ENCODE data around the gene ZBED5.
A peak's percentile ranks its signal among the peaks of the same experiment; 100 is the strongest.

ZBED5 gene

DNA sequence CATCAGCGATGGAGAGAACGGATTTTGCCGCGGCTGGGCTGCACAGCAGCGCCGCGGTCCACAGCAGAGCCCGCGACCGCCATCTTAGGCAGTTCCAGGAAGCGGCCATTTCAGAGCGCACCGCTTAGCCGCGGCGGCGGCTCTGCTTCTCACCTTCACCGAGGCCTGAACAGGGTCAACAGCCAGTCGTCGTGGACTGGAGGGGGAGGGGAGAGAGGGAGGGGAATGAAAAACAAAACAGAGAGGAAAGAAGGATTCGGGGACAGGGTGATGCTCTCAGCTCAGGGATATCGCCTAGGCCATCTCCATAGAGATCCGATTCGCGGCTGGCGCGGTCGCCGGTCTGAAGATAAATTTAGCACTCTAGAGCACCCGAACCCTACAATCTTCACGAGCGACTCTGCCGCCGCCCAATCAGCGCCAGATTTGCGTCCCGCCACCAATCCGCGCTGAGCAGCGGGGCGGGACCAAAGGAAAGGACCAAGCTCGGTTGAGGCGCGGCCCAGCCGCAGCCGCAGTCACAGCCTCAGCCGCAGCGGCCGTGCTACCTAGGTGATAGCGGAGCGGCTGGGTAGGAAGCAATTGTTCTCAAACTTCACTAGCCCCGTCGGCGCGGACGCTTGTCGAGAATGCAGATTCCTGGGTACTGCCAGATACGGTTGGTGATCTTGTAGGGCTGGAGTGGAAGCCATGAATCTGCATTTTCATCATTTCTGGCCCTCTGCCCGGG, at the start of gene ZBED5:
Gene ZBED5, minus strand, starts transcription at position 345 of the 730 bp plus-strand sequence. CDS start 3,108 bp downstream, outside the sequence.
- DNase-seq (ENCODE audit: low read depth, low spot score): peak; percentile 76
- Histone ChIP-seq H3K9ac (ENCODE audit: insufficient read length) (peak within 1 kb of the TSS; percentile 91), H3K36me3 (ENCODE audit: insufficient read depth, low read length) (peaks cover 34% of the 10 kb centered on the region), H3K27ac (peak within 1 kb of the TSS; percentile 87), H3K9me3 (ENCODE audit: low read depth, low read length) (no peaks in the 10 kb centered on the region), H3K4me3 (peak within 1 kb of the TSS; percentile 100)
- TF ChIP-seq EZH2 (IDR thresholded peaks at IDR 0.05) (no peak), POLR2AphosphoS5 (IDR thresholded peaks at IDR 0.05; ENCODE audit: borderline replicate concordance, low read depth, low read length) (peak; percentile 94), FOXP2 (optimal IDR thresholded peaks at IDR 0.05; ENCODE audit: control extremely low read depth, extremely low read length, insufficient read depth) (no peak)

- no peak for DNase-seq (ENCODE audit: low read depth, low spot score)
- Histone ChIP-seq H3K27ac (no peak overlapping the region), H3K9ac (ENCODE audit: insufficient read length) (no peak overlapping the region), H3K4me3 (no peak overlapping the region), H3K9me3 (ENCODE audit: low read depth, low read length) (no peaks in the 10 kb centered on the region), H3K36me3 (ENCODE audit: insufficient read depth, low read length) (no peaks in the 10 kb centered on the region)
- TF ChIP-seq POLR2AphosphoS5 (IDR thresholded peaks at IDR 0.05; ENCODE audit: borderline replicate concordance, low read depth, low read length) (no peak), FOXP2 (optimal IDR thresholded peaks at IDR 0.05; ENCODE audit: control extremely low read depth, extremely low read length, insufficient read depth) (no peak), EZH2 (IDR thresholded peaks at IDR 0.05) (no peak)
Observed at GRCh38 chr11:10906521-10906920, 48.7 kb upstream of the ZBED5 start.

DNA sequence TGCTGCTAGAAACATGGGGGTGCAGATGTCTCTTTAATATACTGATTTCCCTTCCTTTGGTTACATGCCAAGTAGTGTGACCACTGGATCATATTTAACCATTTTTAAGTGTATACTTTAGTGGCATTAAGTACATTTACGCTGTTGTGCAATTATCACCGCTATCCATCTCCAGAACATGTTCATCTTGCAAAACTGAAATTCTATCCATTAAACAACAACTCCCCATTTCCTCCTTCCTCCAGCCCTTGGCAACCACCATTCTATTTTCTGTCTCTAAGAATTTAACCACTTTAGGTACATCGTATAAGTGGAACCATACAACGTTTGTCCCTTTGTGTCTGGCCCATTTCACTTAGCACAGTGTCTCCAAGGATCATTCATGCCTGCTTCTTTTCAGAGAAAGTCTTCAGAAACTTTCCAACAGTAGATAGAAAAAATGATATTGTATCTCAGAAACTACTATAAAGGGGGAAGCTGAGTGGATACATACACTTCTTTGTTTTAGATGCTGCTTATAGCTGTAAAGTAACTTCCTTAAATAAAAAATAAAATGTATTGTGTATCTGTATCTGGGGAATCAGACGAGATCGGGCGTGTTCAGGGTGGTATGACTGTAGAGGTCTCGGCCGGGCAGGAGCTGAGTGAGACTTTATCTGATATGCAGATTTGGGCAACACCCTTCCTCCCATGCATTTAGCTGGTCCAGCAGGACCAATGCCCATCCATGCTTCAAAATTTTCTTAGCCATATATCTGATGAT, 44.6 kb upstream of the ZBED5 start:
- DNase-seq (ENCODE audit: low read depth, low spot score): no peak
- no peak overlapping the region for H3K9ac ChIP-seq (ENCODE audit: insufficient read length)
- no peaks in the 10 kb centered on the region for H3K36me3 ChIP-seq (ENCODE audit: insufficient read depth, low read length)
- TF ChIP-seq EZH2 (IDR thresholded peaks at IDR 0.05) (no peak), POLR2AphosphoS5 (IDR thresholded peaks at IDR 0.05; ENCODE audit: borderline replicate concordance, low read depth, low read length) (no peak), FOXP2 (optimal IDR thresholded peaks at IDR 0.05; ENCODE audit: control extremely low read depth, extremely low read length, insufficient read depth) (no peak)
- no peak overlapping the region for H3K4me3 ChIP-seq
- H3K27ac ChIP-seq: no peak overlapping the region
- no peaks in the 10 kb centered on the region for H3K9me3 ChIP-seq (ENCODE audit: low read depth, low read length)

GRCh38 chr11:10900681-10901415, 43.0 kb upstream of the ZBED5 start:
- Histone ChIP-seq H3K4me3 (peak overlapping the region; percentile 58; the same call in 1 of the 2 replicates), H3K9me3 (ENCODE audit: low read depth, low read length) (no peaks in the 10 kb centered on the region), H3K27ac (peak overlapping the region; percentile 98), H3K36me3 (ENCODE audit: insufficient read depth, low read length) (no peaks in the 10 kb centered on the region), H3K9ac (ENCODE audit: insufficient read length) (peak overlapping the region; percentile 67)
- TF ChIP-seq FOXP2 (optimal IDR thresholded peaks at IDR 0.05; ENCODE audit: control extremely low read depth, extremely low read length, insufficient read depth) (no peak), EZH2 (IDR thresholded peaks at IDR 0.05) (no peak), POLR2AphosphoS5 (IDR thresholded peaks at IDR 0.05; ENCODE audit: borderline replicate concordance, low read depth, low read length) (no peak)
- no peak for DNase-seq (ENCODE audit: low read depth, low spot score)

- DNase-seq (ENCODE audit: low read depth, low spot score): no peak
- Histone ChIP-seq H3K27ac (peak overlapping the region; percentile 98), H3K36me3 (ENCODE audit: insufficient read depth, low read length) (no peaks in the 10 kb centered on the region), H3K9me3 (ENCODE audit: low read depth, low read length) (no peaks in the 10 kb centered on the region), H3K4me3 (peak overlapping the region; percentile 58), H3K9ac (ENCODE audit: insufficient read length) (peak overlapping the region; percentile 67)
- TF ChIP-seq EZH2 (IDR thresholded peaks at IDR 0.05): no peak
- 0 out of 2 replicates have a peak, but pooled peaks have one; percentile 2 for TF ChIP-seq POLR2AphosphoS5 (IDR thresholded peaks at IDR 0.05; ENCODE audit: borderline replicate concordance, low read depth, low read length)
Observed at GRCh38 chr11:10899121-10899830, 41.4 kb upstream of the ZBED5 start.

GRCh38 chr11:10898763-10899025, 40.8 kb upstream of the ZBED5 start:
- Histone ChIP-seq H3K9me3 (ENCODE audit: low read depth, low read length) (no peaks in the 10 kb centered on the region), H3K4me3 (no peak overlapping the region), H3K27ac (peak overlapping the region; percentile 98; the same call in 1 of the 2 replicates), H3K9ac (ENCODE audit: insufficient read length) (no peak overlapping the region), H3K36me3 (ENCODE audit: insufficient read depth, low read length) (no peaks in the 10 kb centered on the region)
- DNase-seq (ENCODE audit: low read depth, low spot score): no peak
- TF ChIP-seq FOXP2 (optimal IDR thresholded peaks at IDR 0.05; ENCODE audit: control extremely low read depth, extremely low read length, insufficient read depth) (no peak), EZH2 (IDR thresholded peaks at IDR 0.05) (no peak), POLR2AphosphoS5 (IDR thresholded peaks at IDR 0.05; ENCODE audit: borderline replicate concordance, low read depth, low read length) (no peak)

DNA sequence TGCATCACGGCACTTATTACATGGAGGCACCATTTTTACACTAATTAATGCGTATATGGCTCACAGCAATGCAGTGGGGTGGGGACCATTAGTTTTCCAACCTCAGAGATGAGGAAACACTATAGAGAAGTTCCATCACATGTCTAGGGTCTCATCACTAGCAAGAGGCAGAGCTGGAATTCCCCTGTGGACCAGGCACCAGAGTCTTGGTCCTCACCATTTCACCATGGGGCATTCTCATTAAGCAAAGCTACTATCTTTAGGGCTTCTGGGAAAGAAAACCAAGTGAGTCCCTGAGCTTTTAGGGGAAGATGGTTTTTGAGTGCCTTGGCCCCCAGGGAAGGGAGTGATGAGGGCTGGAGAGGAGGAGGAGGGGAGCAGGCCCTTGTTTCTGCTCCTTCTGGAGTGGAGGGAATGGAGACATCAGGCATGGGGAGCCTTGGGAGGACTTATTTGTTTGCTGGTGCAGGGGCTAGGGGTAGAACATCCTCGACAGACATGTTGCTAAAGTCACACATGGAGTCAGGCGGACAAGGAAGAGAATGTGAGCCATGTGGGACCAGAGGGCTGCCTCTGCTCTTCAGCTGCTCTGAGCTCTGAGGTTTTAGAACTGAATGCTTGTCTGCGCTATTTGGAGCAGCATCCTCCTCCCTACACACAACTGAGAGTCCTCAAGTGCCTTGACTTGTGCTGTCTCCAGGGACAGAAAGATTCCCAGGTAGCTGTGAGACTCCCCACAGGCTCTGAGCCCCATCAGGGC, 40.3 kb upstream of the ZBED5 start:
- H3K27ac ChIP-seq: peak overlapping the region; percentile 98; the same call in 1 of the 2 replicates
- no peak for TF ChIP-seq FOXP2 (optimal IDR thresholded peaks at IDR 0.05; ENCODE audit: control extremely low read depth, extremely low read length, insufficient read depth)
- no peak for TF ChIP-seq POLR2AphosphoS5 (IDR thresholded peaks at IDR 0.05; ENCODE audit: borderline replicate concordance, low read depth, low read length)
- TF ChIP-seq EZH2 (IDR thresholded peaks at IDR 0.05): no peak

More for the DNA sequence above, 40.3 kb upstream of the ZBED5 start:
- H3K4me3 ChIP-seq: no peak overlapping the region
- no peaks in the 10 kb centered on the region for H3K36me3 ChIP-seq (ENCODE audit: insufficient read depth, low read length)
- DNase-seq (ENCODE audit: low read depth, low spot score): no peak
- H3K9me3 ChIP-seq (ENCODE audit: low read depth, low read length): no peaks in the 10 kb centered on the region
- no peak overlapping the region for H3K9ac ChIP-seq (ENCODE audit: insufficient read length)

Measured in SK-N-MC (cell line).